Left lung (tissue), 14 donors: ENCODE results near the gene TMOD4. TPM values are rescaled to one million over a fixed set of nuclear protein-coding genes. Genes with fewer than 3 reads are reported as not detected.
A peak's percentile ranks its signal among the peaks of the same experiment; 100 is the strongest.

Experiments used
- ATAC-seq: fragments of 200-7000 bp; cut with Tn5 transposase; one replicate; pipeline ENCODE4 v1.9.1; 2020; ENCODE audit warnings: moderate library complexity
- DNase-seq, 4 donors: peaks; one replicate each; pipeline ENCODE4 v3.0.0-alpha.2; 2013 to 2020
- H3K27ac ChIP-seq, 2 donors: fragments of 200-600 bp; sonication (generic) in 1 of 2; one replicate each; pipeline versions ENCODE4 v1.5.0 to v1.8.0; 2020 to 2021
- H3K27me3 ChIP-seq, 2 donors: fragments of 200-600 bp; sonication (generic) in 1 of 2; one replicate each; pipeline versions ENCODE4 v1.5.0 to v1.8.0; 2020 to 2021
- H3K36me3 ChIP-seq, 2 donors: fragments of 200-600 bp; sonication (generic) in 1 of 2; one replicate each; pipeline versions ENCODE4 v1.5.0 to v1.8.0; 2020 to 2021
- H3K4me1 ChIP-seq, 2 donors: fragments of 200-600 bp; one replicate each; pipeline ENCODE4 v1.8.0; 2021
- H3K4me3 ChIP-seq, 2 donors: fragments of 200-600 bp; sonication (generic) in 1 of 2; one replicate each; pipeline versions ENCODE4 v1.5.0 to v1.8.0; 2020 to 2021; ENCODE audit warnings: mild to moderate bottlenecking in 1 of 2
- H3K9me3 ChIP-seq, 2 donors: fragments of 200-600 bp; sonication (generic) in 1 of 2; one replicate each; pipeline versions ENCODE4 v1.5.0 to v1.8.0; 2020 to 2021
- intact Hi-C, 2 donors: fragments of 100-400 bp; cut with DNase I; formaldehyde crosslinking; loops; one replicate each; pipeline versions ENCODE4 v1.11.2 to v1.14.2; 2022
- long read RNA-seq, 12 donors: library from polyadenylated mRNA in 2 of 12; unstranded in 2 of 12; transcript quantifications; one replicate each; pipeline ENCODE4 v2.0.0 and lab custom pipeline, GENCODE V29; 2019 to 2026
- polyA plus RNA-seq, 6 donors: library from polyadenylated mRNA; unstranded; fragments of 120-200 nt; gene quantifications; one replicate each; pipeline ENCODE4 v1.2.1, GENCODE V29; 2013; ENCODE audit not compliant: insufficient read length in 6 of 6
- total RNA-seq, 2 donors: library from RNA; stranded (reverse); fragmentation: NEBNext Ultra II Directional; extraction: Animal tissue kit (Norgen Biotek cat#: 25700); gene quantifications; one replicate each; pipeline ENCODE4 v1.2.1, GENCODE V29; 2021
- TF ChIP-seq, protein P1 (sequence below), 2 donors: fragments of 200-600 bp; sonication (generic) in 1 of 2; IDR thresholded peaks; one replicate each; pipeline versions ENCODE4 v1.5.0 to v1.8.0; 2021; ENCODE audit warnings: antibody characterized with exemption in 2 of 2
- donor health status: DM: no; HTN: yes; CAD: no.
- donor health status: DM: no; HTN: no; CAD: no.

The TMOD4 gene
- total RNA-seq (under 1 TPM in 1 of 2 donors, not detected in 1; 0.97 TPM), polyA plus RNA-seq (1 to 10 TPM; 1.2 to 2.4 (median 1.8) TPM)
- long read RNA-seq, donor 1, partial matches to known transcripts = 0 of 2 reads
- long read RNA-seq, donor 1, other reads (novel, unspliced or antisense) = 0 of 2 reads
- long read RNA-seq, donor 2 = 0 reads
- long read RNA-seq, donor 3 = 0 reads
- long read RNA-seq, donor 4 = 0 reads
- long read RNA-seq, donor 5, partial matches to known transcripts = 0 of 4 reads
- long read RNA-seq, donor 5, other reads (novel, unspliced or antisense) = 0 of 4 reads
- long read RNA-seq, donor 6 = 0 reads
- long read RNA-seq, donor 7 = 0 reads
- long read RNA-seq, donor 8, partial matches to known transcripts = 0 of 2 reads
- long read RNA-seq, donor 8, other reads (novel, unspliced or antisense) = 0 of 2 reads
- long read RNA-seq, donor 9 = 0 reads
- long read RNA-seq, donor 10 = 0 reads
- long read RNA-seq, donor 11, partial matches to known transcripts = 0 of 1 reads
- long read RNA-seq, donor 11, other reads (novel, unspliced or antisense) = 0 of 1 reads
- long read RNA-seq, donor 12 = 0 reads

DNA sequence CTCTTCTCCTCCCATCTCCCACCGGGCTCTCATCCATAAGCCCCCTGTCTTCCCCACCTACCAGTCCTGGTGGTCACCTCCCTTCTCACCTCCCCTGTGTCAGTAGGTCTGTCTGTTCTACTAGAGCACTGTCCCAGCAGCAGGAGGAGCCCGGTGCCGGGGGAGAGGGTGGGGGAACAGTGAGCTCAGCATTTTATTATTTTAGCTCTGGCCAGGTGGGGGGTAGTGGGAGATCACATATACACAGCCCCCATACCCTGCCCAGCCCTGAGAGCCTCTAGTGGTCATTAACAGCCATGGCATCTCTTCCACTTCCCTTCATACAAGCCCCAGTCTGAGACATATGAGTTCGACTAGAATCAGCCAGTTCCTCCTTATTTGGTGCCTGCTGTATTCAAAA lies at the start of gene TMOD4:
Gene TMOD4 (minus strand): TSS at position 119 of the 400 bp plus-strand sequence. CDS start 1,106 bp downstream, outside the sequence.
- Histone ChIP-seq H3K9me3 (no peaks in the 10 kb centered on the region), H3K27me3 (no peaks in the 10 kb centered on the region), H3K4me1 (no peaks in the 10 kb centered on the region), H3K27ac (no peak within 1 kb of the TSS), H3K4me3 (no peak within 1 kb of the TSS), H3K36me3 (peaks cover 0 to 85% of the 10 kb centered on the region in 2 donors)
- no peak for DNase-seq
- intact Hi-C loops = no loop called here
- ATAC-seq = peak; percentile 55
- TF ChIP-seq, protein P1, sequence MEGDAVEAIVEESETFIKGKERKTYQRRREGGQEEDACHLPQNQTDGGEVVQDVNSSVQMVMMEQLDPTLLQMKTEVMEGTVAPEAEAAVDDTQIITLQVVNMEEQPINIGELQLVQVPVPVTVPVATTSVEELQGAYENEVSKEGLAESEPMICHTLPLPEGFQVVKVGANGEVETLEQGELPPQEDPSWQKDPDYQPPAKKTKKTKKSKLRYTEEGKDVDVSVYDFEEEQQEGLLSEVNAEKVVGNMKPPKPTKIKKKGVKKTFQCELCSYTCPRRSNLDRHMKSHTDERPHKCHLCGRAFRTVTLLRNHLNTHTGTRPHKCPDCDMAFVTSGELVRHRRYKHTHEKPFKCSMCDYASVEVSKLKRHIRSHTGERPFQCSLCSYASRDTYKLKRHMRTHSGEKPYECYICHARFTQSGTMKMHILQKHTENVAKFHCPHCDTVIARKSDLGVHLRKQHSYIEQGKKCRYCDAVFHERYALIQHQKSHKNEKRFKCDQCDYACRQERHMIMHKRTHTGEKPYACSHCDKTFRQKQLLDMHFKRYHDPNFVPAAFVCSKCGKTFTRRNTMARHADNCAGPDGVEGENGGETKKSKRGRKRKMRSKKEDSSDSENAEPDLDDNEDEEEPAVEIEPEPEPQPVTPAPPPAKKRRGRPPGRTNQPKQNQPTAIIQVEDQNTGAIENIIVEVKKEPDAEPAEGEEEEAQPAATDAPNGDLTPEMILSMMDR (IDR thresholded peaks at IDR 0.05) = peak; percentile 19 to 54

DNA sequence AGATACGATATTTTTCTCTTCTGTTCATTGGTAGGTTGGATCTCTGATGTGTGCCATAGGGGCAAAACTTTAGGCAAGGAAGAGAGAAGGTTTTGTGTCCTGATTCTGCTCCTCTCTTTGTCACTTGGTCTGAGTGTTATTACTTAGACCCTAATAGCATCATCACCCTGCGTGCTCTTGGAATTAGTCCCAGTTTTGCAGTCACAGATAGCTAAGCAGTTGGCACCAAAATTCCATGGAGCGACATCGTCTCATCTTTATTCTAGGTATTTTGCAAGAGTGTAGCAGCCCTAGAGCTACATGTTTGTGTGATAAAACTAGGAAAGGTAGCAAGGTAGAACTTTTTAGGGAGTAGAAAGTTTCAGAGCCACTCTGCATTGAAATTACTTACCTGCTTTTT lies 46.3 kb upstream of the TMOD4 start:
- TF ChIP-seq, protein P1 (IDR thresholded peaks at IDR 0.05) = no peak

DNA sequence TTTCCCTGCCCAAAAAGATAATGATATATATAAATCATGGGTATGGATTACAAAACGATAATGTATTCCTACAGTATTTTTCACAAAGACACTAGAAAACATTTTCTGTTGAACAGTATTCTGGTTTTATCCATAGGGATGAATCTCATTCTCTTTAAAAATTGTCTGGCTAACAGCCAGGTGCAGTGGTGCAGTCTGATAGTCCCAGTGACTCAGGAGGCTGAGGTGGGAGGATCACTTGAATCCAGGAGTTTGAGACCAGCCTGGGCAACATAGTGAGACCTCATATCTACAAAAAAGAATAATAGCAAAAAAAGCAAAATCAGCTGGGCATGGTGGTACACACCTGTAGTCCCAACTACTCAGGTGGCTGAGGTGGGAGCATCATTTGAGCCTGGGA lies 45.8 kb upstream of the TMOD4 start:
- Histone ChIP-seq H3K27me3 (no peaks in the 10 kb centered on the region), H3K4me3 (no peak overlapping the region), H3K36me3 (peaks cover 0 to 31% of the 10 kb centered on the region in 2 donors), H3K9me3 (no peaks in the 10 kb centered on the region), H3K4me1 (no peaks in the 10 kb centered on the region), H3K27ac (no peak overlapping the region)
- no peak for ATAC-seq
- TF ChIP-seq, protein P1 (IDR thresholded peaks at IDR 0.05) = no peak
- intact Hi-C loops = no loop called here
- no peak for DNase-seq

More for the DNA sequence above, 46.3 kb upstream of the TMOD4 start:
- Histone ChIP-seq H3K4me1 (no peaks in the 10 kb centered on the region), H3K36me3 (peaks cover 0 to 37% of the 10 kb centered on the region in 2 donors), H3K27ac (no peak overlapping the region), H3K27me3 (no peaks in the 10 kb centered on the region), H3K4me3 (no peak overlapping the region), H3K9me3 (no peaks in the 10 kb centered on the region)
- intact Hi-C loops = no loop called here
- no peak for ATAC-seq
- no peak for DNase-seq

DNA sequence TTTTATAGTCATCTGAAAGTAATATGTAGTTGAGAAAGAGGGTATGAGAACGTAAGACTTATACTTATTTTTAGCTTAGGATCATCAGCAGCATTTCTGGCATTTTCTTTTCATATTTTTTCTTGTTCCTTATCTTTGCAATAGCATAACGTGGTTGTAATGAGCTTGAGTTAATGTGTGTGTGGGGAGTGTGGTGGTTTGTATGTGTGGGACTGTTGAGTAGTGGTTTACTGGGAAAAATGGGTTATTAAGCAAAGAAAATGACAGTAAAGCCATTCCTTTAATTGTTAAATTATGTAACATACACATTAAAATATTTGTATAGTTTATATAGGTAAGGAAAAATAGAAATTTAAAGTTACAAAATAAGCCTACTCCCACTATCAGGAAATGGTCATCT lies 37.8 kb upstream of the TMOD4 start:
- ATAC-seq (no peak), DNase-seq (no peak)
- TF ChIP-seq, protein P1 (IDR thresholded peaks at IDR 0.05) = no peak
- H3K4me1 ChIP-seq = no peaks in the 10 kb centered on the region
- no peaks in the 10 kb centered on the region for H3K9me3 ChIP-seq
- intact Hi-C loops = no loop called here
- no peak overlapping the region for H3K27ac ChIP-seq
- H3K4me3 ChIP-seq = no peak overlapping the region
- no peaks in the 10 kb centered on the region for H3K27me3 ChIP-seq
- peaks cover 0 to 51% of the 10 kb centered on the region in 2 donors for H3K36me3 ChIP-seq

DNA sequence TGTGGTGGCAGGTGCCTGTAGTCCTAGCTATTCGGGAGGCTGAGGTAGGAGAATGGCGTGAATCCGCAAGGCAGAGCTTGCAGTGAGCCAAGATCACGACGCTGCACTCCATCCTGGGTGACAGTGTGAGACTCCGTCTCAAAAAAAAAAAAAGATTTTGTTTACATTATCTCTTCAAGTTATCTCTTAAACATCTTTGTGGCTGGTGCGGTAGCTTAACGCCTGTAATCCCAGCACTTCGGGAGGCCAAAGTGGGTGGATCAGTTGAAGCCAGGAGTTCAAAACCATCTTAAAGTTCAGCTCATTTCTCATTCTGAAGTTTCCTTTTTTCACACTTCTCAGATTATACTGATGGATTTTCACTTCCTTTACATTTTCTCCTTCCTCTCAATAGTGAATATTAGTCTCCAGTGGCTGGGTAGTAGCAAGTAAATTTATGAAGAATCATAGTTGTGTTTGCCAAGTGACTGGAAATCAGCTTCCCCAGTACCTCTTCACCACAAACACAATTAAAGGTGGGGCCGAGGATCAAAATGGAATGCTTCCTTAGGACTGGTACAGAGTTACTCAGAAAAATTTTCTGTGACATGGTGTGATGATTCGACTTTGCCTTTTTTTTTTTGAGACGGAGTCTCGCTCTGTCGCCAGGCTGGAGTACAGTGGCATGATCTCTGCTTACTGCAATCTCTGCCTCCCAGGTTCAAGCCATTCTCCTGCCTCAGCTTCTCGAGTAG lies 36.4 kb upstream of the TMOD4 start:
- H3K4me3 ChIP-seq = no peak overlapping the region
- H3K9me3 ChIP-seq = no peaks in the 10 kb centered on the region
- TF ChIP-seq, protein P1 (IDR thresholded peaks at IDR 0.05) = no peak
- H3K36me3 ChIP-seq = peaks cover 0 to 62% of the 10 kb centered on the region in 2 donors
- no peak for DNase-seq
- H3K4me1 ChIP-seq = no peaks in the 10 kb centered on the region
- no peak overlapping the region for H3K27ac ChIP-seq
- ATAC-seq = no peak
- H3K27me3 ChIP-seq = no peaks in the 10 kb centered on the region
- intact Hi-C loops = no loop called here
